HepG2 (cell line): ENCODE data around the gene RABEP2. TPM values are rescaled to one million over a fixed set of nuclear protein-coding genes. Genes with fewer than 3 reads are reported as not detected.
A peak's percentile ranks its signal among the peaks of the same experiment; 100 is the strongest.

Experiments used
- AHDC1 ChIP-seq: sonication (generic); formaldehyde crosslinking; IDR thresholded peaks from 2 replicates; pipeline ENCODE4 v1.5.1; 2020; ENCODE audit warnings: mild to moderate bottlenecking, missing genetic modification reagents, borderline replicate concordance
- EEA1 ChIP-seq: sonication (generic); formaldehyde crosslinking; IDR thresholded peaks from 2 replicates; pipeline ENCODE4 v1.5.1; 2020; ENCODE audit warnings: mild to moderate bottlenecking, missing genetic modification reagents, borderline replicate concordance
- ESRRA ChIP-seq: sonication (generic); formaldehyde crosslinking; IDR thresholded peaks from 2 replicates; pipeline ENCODE4 v1.5.1; 2020; ENCODE audit warnings: mild to moderate bottlenecking, low read depth, missing genetic modification reagents
- KDM5A ChIP-seq: fragments of 200-600 bp; sonication (generic); IDR thresholded peaks from 2 replicates; pipeline ENCODE4 v1.7.0; 2018; ENCODE audit warnings: antibody characterized with exemption, mild to moderate bottlenecking, low read length, borderline replicate concordance
- MAZ ChIP-seq, 2 experiments: sonication (generic) in 1 of 2; formaldehyde crosslinking in 1 of 2; IDR thresholded peaks; 2 replicates each; pipeline versions ENCODE4 v1.5.0 to v1.6.1; 2012 to 2020; ENCODE audit warnings: low read depth in 2 of 2, mild to moderate bottlenecking in 2 of 2, borderline replicate concordance in 1 of 2, improper control_type of control experiment in 1 of 2, low read length in 1 of 2, missing genetic modification reagents in 1 of 2, moderate library complexity in 1 of 2
- MED13 ChIP-seq: sonication (generic); formaldehyde crosslinking; IDR thresholded peaks from 2 replicates; pipeline ENCODE4 v1.5.0; 2020; ENCODE audit warnings: missing genetic modification reagents
- MEIS1 ChIP-seq: sonication (generic); formaldehyde crosslinking; IDR thresholded peaks from 2 replicates; pipeline ENCODE4 v1.9.0; 2021; ENCODE audit warnings: mild to moderate bottlenecking, missing genetic modification reagents, moderate library complexity, borderline replicate concordance
- MYPOP ChIP-seq: sonication (generic); formaldehyde crosslinking; IDR thresholded peaks from 2 replicates; pipeline ENCODE4 v1.8.1; 2023; ENCODE audit warnings: mild to moderate bottlenecking, moderate library complexity, missing genetic modification reagents
- REL ChIP-seq: sonication (generic); formaldehyde crosslinking; conservative IDR thresholded peaks from 2 replicates; pipeline ENCODE4 v1.8.0; 2022; ENCODE audit warnings: mild to moderate bottlenecking, missing genetic modification reagents, moderate library complexity
- SIN3A ChIP-seq: IDR thresholded peaks from 2 replicates; pipeline ENCODE4 v1.6.1; 2011; ENCODE audit warnings: low read depth, mild to moderate bottlenecking, control low read depth, low read length, borderline replicate concordance
- SNAI1 ChIP-seq: sonication (generic); formaldehyde crosslinking; IDR thresholded peaks from 2 replicates; pipeline ENCODE4 v1.5.0; 2020; ENCODE audit warnings: mild to moderate bottlenecking, missing genetic modification reagents, borderline replicate concordance
- TCF12 ChIP-seq, 2 experiments: fragments of 450-650 bp in 1 of 2; sonication (generic) in 1 of 2; formaldehyde crosslinking in 1 of 2; IDR thresholded peaks; 2 replicates each; pipeline versions ENCODE4 v1.6.1 to v1.8.0; 2017 to 2022; ENCODE audit warnings: antibody characterized with exemption in 1 of 2, mild to moderate bottlenecking in 1 of 2, missing genetic modification reagents in 1 of 2, moderate library complexity in 1 of 2
- TOPORS ChIP-seq: sonication (generic); formaldehyde crosslinking; IDR thresholded peaks from 2 replicates; pipeline ENCODE4 v1.8.0; 2023; ENCODE audit warnings: mild to moderate bottlenecking, missing genetic modification reagents
- ZBTB42 ChIP-seq: sonication (generic); formaldehyde crosslinking; IDR thresholded peaks from 2 replicates; pipeline ENCODE4 v1.5.0; 2020; ENCODE audit warnings: mild to moderate bottlenecking, missing genetic modification reagents
- ZC3H4 ChIP-seq: sonication (generic); formaldehyde crosslinking; IDR thresholded peaks from 2 replicates; pipeline ENCODE4 v1.4.0; 2020; ENCODE audit warnings: missing genetic modification reagents, borderline replicate concordance
- ZNF446 ChIP-seq: sonication (generic); formaldehyde crosslinking; IDR thresholded peaks from 2 replicates; pipeline ENCODE4 v1.5.0; 2020; ENCODE audit warnings: mild to moderate bottlenecking, missing genetic modification reagents
- polyA plus RNA-seq, 8 experiments: library from polyadenylated mRNA; depleted of rRNA in 3 of 8; stranded (reverse) in 7 of 8; unstranded in 1 of 8; fragments of >200 nt; fragmentation: Illumina TruSeq in 4 of 8; extraction: Trizol in 4 of 8; gene quantifications; 2 replicates each; pipeline versions ENCODE4 v1.2.1 to v1.2.3, GENCODE V29; 2011 to 2016; ENCODE audit warnings: low read depth in 4 of 8, missing spikeins in 1 of 8, mixed read lengths in 1 of 8; ENCODE audit not compliant: insufficient read depth in 1 of 8
- total RNA-seq, 5 experiments: library from RNA; depleted of rRNA; stranded (reverse); fragments of >200 nt; fragmentation: Illumina TruSeq; extraction: Trizol; gene quantifications; 2 replicates each; pipeline ENCODE4 v1.2.3, GENCODE V29; 2016; ENCODE audit warnings: low read depth in 1 of 5
- TF ChIP-seq, protein P1 (sequence below): sonication (generic); formaldehyde crosslinking; IDR thresholded peaks from 2 replicates; pipeline ENCODE4 v1.5.0; 2020; ENCODE audit warnings: missing genetic modification reagents, mild to moderate bottlenecking, borderline replicate concordance
- TF ChIP-seq, protein P2 (sequence below): sonication (generic); formaldehyde crosslinking; IDR thresholded peaks from 2 replicates; pipeline ENCODE4 v1.8.1; 2023; ENCODE audit warnings: mild to moderate bottlenecking, missing genetic modification reagents

Gene RABEP2
- total and polyA plus RNA-seq, 2 of the 13 experiments (the other 11 are each of a cell fraction or from before 2014, with no cell fraction given): 10.8 to 18.4 TPM

- 0 out of 2 replicates have a peak, but pooled peaks have one; percentile 19 for TF ChIP-seq AHDC1 (CRISPR knock-in tag)
- no peak for TF ChIP-seq TCF12 (IDR thresholded peaks at IDR 0.05)
- peak; percentile 18; the same call in 1 of the 2 replicates for TF ChIP-seq TCF12 (CRISPR knock-in tag; IDR thresholded peaks at IDR 0.05)
- TF ChIP-seq EEA1 (CRISPR knock-in tag): peak; percentile 57; the same call in 1 of the 2 replicates
- 0 out of 2 replicates have a peak, but pooled peaks have one; percentile 15 for TF ChIP-seq MAZ (IDR thresholded peaks at IDR 0.05; ENCODE audit: borderline replicate concordance, low read depth, low read length)
- no peak for TF ChIP-seq MAZ (CRISPR knock-in tag; IDR thresholded peaks at IDR 0.05; ENCODE audit: low read depth)
- TF ChIP-seq, protein P1, sequence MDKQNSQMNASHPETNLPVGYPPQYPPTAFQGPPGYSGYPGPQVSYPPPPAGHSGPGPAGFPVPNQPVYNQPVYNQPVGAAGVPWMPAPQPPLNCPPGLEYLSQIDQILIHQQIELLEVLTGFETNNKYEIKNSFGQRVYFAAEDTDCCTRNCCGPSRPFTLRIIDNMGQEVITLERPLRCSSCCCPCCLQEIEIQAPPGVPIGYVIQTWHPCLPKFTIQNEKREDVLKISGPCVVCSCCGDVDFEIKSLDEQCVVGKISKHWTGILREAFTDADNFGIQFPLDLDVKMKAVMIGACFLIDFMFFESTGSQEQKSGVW (CRISPR knock-in tag): no peak
- no peak for TF ChIP-seq ZC3H4 (CRISPR knock-in tag)
- 0 out of 2 replicates have a peak, but pooled peaks have one; percentile 9 for TF ChIP-seq MYPOP
- TF ChIP-seq MEIS1 (CRISPR knock-in tag): 0 out of 2 replicates have a peak, but pooled peaks have one; percentile 4
- peak; percentile 54; the same call in 1 of the 2 replicates for TF ChIP-seq SIN3A
- peak; percentile 4; the same call in 1 of the 2 replicates for TF ChIP-seq MED13
- TF ChIP-seq ZNF446: 0 out of 2 replicates have a peak, but pooled peaks have one; percentile 6
- TF ChIP-seq ESRRA: peak; percentile 18; the same call in 1 of the 2 replicates
- TF ChIP-seq, protein P2, sequence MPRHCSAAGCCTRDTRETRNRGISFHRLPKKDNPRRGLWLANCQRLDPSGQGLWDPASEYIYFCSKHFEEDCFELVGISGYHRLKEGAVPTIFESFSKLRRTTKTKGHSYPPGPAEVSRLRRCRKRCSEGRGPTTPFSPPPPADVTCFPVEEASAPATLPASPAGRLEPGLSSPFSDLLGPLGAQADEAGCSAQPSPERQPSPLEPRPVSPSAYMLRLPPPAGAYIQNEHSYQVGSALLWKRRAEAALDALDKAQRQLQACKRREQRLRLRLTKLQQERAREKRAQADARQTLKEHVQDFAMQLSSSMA (CRISPR knock-in tag): no peak
- no peak for TF ChIP-seq ZBTB42
- 0 out of 2 replicates have a peak, but pooled peaks have one; percentile 16 for TF ChIP-seq TOPORS (CRISPR knock-in tag)
- peak; percentile 20; the same call in 1 of the 2 replicates for TF ChIP-seq KDM5A
- peak; percentile 82; the same call in 1 of the 2 replicates for TF ChIP-seq SNAI1 (CRISPR knock-in tag)
- TF ChIP-seq REL (CRISPR knock-in tag): 0 out of 2 replicates have a peak, but pooled peaks have one; percentile 3
Measured at GRCh38 chr16:28951410-28951943, 26.4 kb upstream of the RABEP2 start (continued).
